DOHH2 (cell line): ENCODE results near the gene IGSF22.

ENCODE experiments used
- H3F3A ChIP-seq: fragments of 200-600 bp; sonication (generic), shearing (Covaris generic); 2 replicates; pipeline ENCODE4 v1.6.0; 2016; ENCODE audit warnings: antibody characterized with exemption, mild to moderate bottlenecking; ENCODE audit not compliant: control insufficient read depth, insufficient read depth
- H3K27ac ChIP-seq: fragments of 200-600 bp; sonication (generic); 2 replicates; pipeline ENCODE4 v1.5.1; 2014; ENCODE audit warnings: low read depth, mild to moderate bottlenecking, low read length, moderate library complexity
- H3K27me3 ChIP-seq: fragments of 200-600 bp; sonication (generic); 2 replicates; pipeline ENCODE4 v1.6.1; 2014; ENCODE audit warnings: mild to moderate bottlenecking, low read length, mixed read lengths; ENCODE audit not compliant: control insufficient read depth
- H3K36me3 ChIP-seq: fragments of 200-600 bp; sonication (generic); 2 replicates; pipeline ENCODE4 v1.6.1; 2014; ENCODE audit warnings: mild to moderate bottlenecking, low read length, moderate library complexity, mixed read lengths; ENCODE audit not compliant: control insufficient read depth
- H3K4me1 ChIP-seq: fragments of 200-600 bp; sonication (generic); 2 replicates; pipeline ENCODE4 v1.6.1; 2014; ENCODE audit warnings: mild to moderate bottlenecking, low read length, mixed read lengths; ENCODE audit not compliant: control insufficient read depth
- H3K4me2 ChIP-seq: fragments of 200-600 bp; sonication (generic); 2 replicates; pipeline ENCODE4 v1.6.0; 2014; ENCODE audit warnings: mild to moderate bottlenecking, low read length, moderate library complexity
- H3K4me3 ChIP-seq: fragments of 200-600 bp; sonication (generic); 2 replicates; pipeline ENCODE4 v1.5.1; 2014; ENCODE audit warnings: mild to moderate bottlenecking, low read length, mixed read lengths
- H3K79me2 ChIP-seq: fragments of 200-600 bp; sonication (generic); 2 replicates; pipeline ENCODE4 v1.6.1; 2014; ENCODE audit warnings: mild to moderate bottlenecking, low read length, mixed read lengths; ENCODE audit not compliant: control insufficient read depth
- H3K9me2 ChIP-seq: fragments of 200-600 bp; sonication (generic); replicated peaks from 2 replicates; pipeline ENCODE4 v1.6.1; 2014; ENCODE audit warnings: mild to moderate bottlenecking, low read length, mixed read lengths; ENCODE audit not compliant: control insufficient read depth
- H3K9me3 ChIP-seq: fragments of 200-600 bp; sonication (generic); 2 replicates; pipeline ENCODE4 v1.6.1; 2014; ENCODE audit warnings: antibody characterized with exemption, low read length, mixed read lengths; ENCODE audit not compliant: control insufficient read depth, insufficient read depth
- H4K20me1 ChIP-seq: fragments of 200-600 bp; sonication (generic); 2 replicates; pipeline ENCODE4 v1.6.0; 2014; ENCODE audit warnings: low read depth, mild to moderate bottlenecking, antibody characterized with exemption, low read length, moderate library complexity; ENCODE audit not compliant: control insufficient read depth, insufficient read depth
- CTCF ChIP-seq: fragments of 200-600 bp; sonication (generic); IDR thresholded peaks from one replicate; pipeline ENCODE4 v1.5.1; 2014; ENCODE audit warnings: antibody characterized with exemption, mild to moderate bottlenecking, low read depth, low read length; ENCODE audit not compliant: poor library complexity, severe bottlenecking
- EZH2phosphoT487 ChIP-seq: fragments of 200-600 bp; sonication (generic); IDR thresholded peaks from 2 replicates; pipeline ENCODE4 v1.6.1; 2017; ENCODE audit warnings: borderline replicate concordance, mild to moderate bottlenecking, antibody characterized with exemption, low read length, moderate library complexity, mixed read lengths

IGSF22 gene

GRCh38 chr11:18766015-18766414 is 40.0 kb upstream of the IGSF22 start:
- H3K9me2 ChIP-seq = no peaks in the 10 kb centered on the region
- peaks cover 14% of the 10 kb centered on the region for H3K27me3 ChIP-seq
- H3K4me3 ChIP-seq = no peak overlapping the region
- no peaks in the 10 kb centered on the region for H3F3A ChIP-seq
- H4K20me1 ChIP-seq = no peaks in the 10 kb centered on the region
- TF ChIP-seq CTCF (no peak), EZH2phosphoT487 (no peak)
- H3K4me2 ChIP-seq = no peak overlapping the region
- H3K36me3 ChIP-seq = no peaks in the 10 kb centered on the region
- H3K79me2 ChIP-seq = no peaks in the 10 kb centered on the region
- H3K9me3 ChIP-seq = no peaks in the 10 kb centered on the region
- H3K4me1 ChIP-seq = peaks cover 17% of the 10 kb centered on the region
- H3K27ac ChIP-seq = no peak overlapping the region

- H4K20me1 ChIP-seq = no peaks in the 10 kb centered on the region
- no peak overlapping the region for H3K27ac ChIP-seq
- no peak overlapping the region for H3K4me2 ChIP-seq
- H3K9me3 ChIP-seq = no peaks in the 10 kb centered on the region
- peaks cover 17% of the 10 kb centered on the region for H3K4me1 ChIP-seq
- peaks cover 9% of the 10 kb centered on the region for H3K27me3 ChIP-seq
- no peaks in the 10 kb centered on the region for H3K36me3 ChIP-seq
- H3F3A ChIP-seq = no peaks in the 10 kb centered on the region
- no peaks in the 10 kb centered on the region for H3K79me2 ChIP-seq
- no peak overlapping the region for H3K4me3 ChIP-seq
- TF ChIP-seq EZH2phosphoT487 (no peak), CTCF (no peak)
- H3K9me2 ChIP-seq = no peaks in the 10 kb centered on the region
These were observed 39.6 kb upstream of the IGSF22 start for GRCh38 chr11:18765554-18765953.

GRCh38 chr11:18761741-18762140 is 35.8 kb upstream of the IGSF22 start:
- Histone ChIP-seq H4K20me1 (no peaks in the 10 kb centered on the region), H3K27me3 (peaks cover 12% of the 10 kb centered on the region), H3K79me2 (no peaks in the 10 kb centered on the region), H3K9me2 (no peaks in the 10 kb centered on the region), H3K27ac (no peak overlapping the region), H3K9me3 (no peaks in the 10 kb centered on the region), H3K4me2 (no peak overlapping the region), H3K4me1 (no peaks in the 10 kb centered on the region), H3K36me3 (no peaks in the 10 kb centered on the region), H3K4me3 (no peak overlapping the region), H3F3A (no peaks in the 10 kb centered on the region)
- TF ChIP-seq CTCF (no peak), EZH2phosphoT487 (no peak)

- peaks cover 8% of the 10 kb centered on the region for H3K27me3 ChIP-seq
These were observed 35.2 kb upstream of the IGSF22 start for GRCh38 chr11:18761144-18761543.

More at GRCh38 chr11:18761144-18761543, 35.2 kb upstream of the IGSF22 start:
- Histone ChIP-seq H3K4me3 (no peak overlapping the region), H3K4me2 (no peak overlapping the region), H3K9me3 (no peaks in the 10 kb centered on the region), H3K79me2 (no peaks in the 10 kb centered on the region), H3K9me2 (no peaks in the 10 kb centered on the region), H3K27ac (no peak overlapping the region), H3K36me3 (no peaks in the 10 kb centered on the region), H4K20me1 (no peaks in the 10 kb centered on the region), H3F3A (no peaks in the 10 kb centered on the region), H3K4me1 (no peaks in the 10 kb centered on the region)
- no peak for TF ChIP-seq EZH2phosphoT487
- TF ChIP-seq CTCF = no peak
